HG03135 (cell line): ENCODE data around the gene C18orf32.
A peak's percentile ranks its signal among the peaks of the same experiment; 100 is the strongest.
"Not testable (repeated sequence)": the region's sequence is repeated elsewhere in the genome, so short reads cannot be mapped to it uniquely, and the experiment has no call there.

ENCODE experiments used
- ATAC-seq: cut with Tn5 transposase; IDR thresholded peaks from one replicate; pipeline ENCODE4 v1.9.1; 2021; ENCODE audit warnings: mild to moderate bottlenecking, moderate library complexity; ENCODE audit not compliant: unreplicated experiment

The C18orf32 gene

GRCh38 chr18:49486953-49487710, at the start of gene C18orf32:
Gene C18orf32, minus strand, starts transcription at chr18:49487234. Its CDS starts 3,486 bp downstream, at chr18:49483748.
- peak; percentile 90 for ATAC-seq

- ATAC-seq = no peak
These were observed 48.0 kb upstream of the C18orf32 start for GRCh38 chr18:49534846-49535601.

GRCh38 chr18:49531678-49532153, 44.7 kb upstream of the C18orf32 start:
- no peak for ATAC-seq

GRCh38 chr18:49529596-49529995, 42.6 kb upstream of the C18orf32 start:
- ATAC-seq = no peak

GRCh38 chr18:49527631-49528327, 40.7 kb upstream of the C18orf32 start:
- ATAC-seq = no peak

GRCh38 chr18:49525981-49526380, 38.9 kb upstream of the C18orf32 start:
- ATAC-seq = no peak

- no peak for ATAC-seq
These were observed 37.9 kb upstream of the C18orf32 start for GRCh38 chr18:49524951-49525350.

GRCh38 chr18:49524349-49524748, 37.3 kb upstream of the C18orf32 start:
- ATAC-seq = no peak

GRCh38 chr18:49523580-49524093, 36.6 kb upstream of the C18orf32 start:
- ATAC-seq = not testable (repeated sequence)

- no peak for ATAC-seq
These were observed 34.3 kb upstream of the C18orf32 start for GRCh38 chr18:49521216-49521835.

- no peak for ATAC-seq
These were observed 33.7 kb upstream of the C18orf32 start for GRCh38 chr18:49520661-49521145.

GRCh38 chr18:49519101-49519971, 32.3 kb upstream of the C18orf32 start:
- no peak for ATAC-seq

GRCh38 chr18:49517483-49517882, 30.4 kb upstream of the C18orf32 start:
- no peak for ATAC-seq

GRCh38 chr18:49515516-49515915, 28.5 kb upstream of the C18orf32 start:
- no peak for ATAC-seq

GRCh38 chr18:49515003-49515402, 28.0 kb upstream of the C18orf32 start:
- not testable (repeated sequence) for ATAC-seq

GRCh38 chr18:49514577-49514976, 27.5 kb upstream of the C18orf32 start:
- ATAC-seq = no peak

GRCh38 chr18:49512876-49513275, 25.8 kb upstream of the C18orf32 start:
- not testable (repeated sequence) for ATAC-seq

- no peak for ATAC-seq
These were observed 23.5 kb upstream of the C18orf32 start for GRCh38 chr18:49510393-49511115.

GRCh38 chr18:49506438-49506837, 19.4 kb upstream of the C18orf32 start:
- not testable (repeated sequence) for ATAC-seq
